ENCODE results near the gene CPN1.

Gene CPN1

GRCh38 chr10:100075426-100076220 is 6.0 kb downstream of the CPN1 start:
- no peak for DNase-seq

- DNase-seq: no peak
These were observed 9.2 kb downstream of the CPN1 start for GRCh38 chr10:100072514-100072913.

- no peak for DNase-seq
These were observed 10.1 kb downstream of the CPN1 start for GRCh38 chr10:100071529-100071928.

- no peak for DNase-seq
These were observed 14.2 kb downstream of the CPN1 start for GRCh38 chr10:100067466-100067865.

- no peak for DNase-seq
These were observed 16.5 kb downstream of the CPN1 start for GRCh38 chr10:100065084-100065660.

GRCh38 chr10:100061401-100061800 is 20.3 kb downstream of the CPN1 start:
- DNase-seq: no peak

GRCh38 chr10:100057948-100058347 is 23.7 kb downstream of the CPN1 start:
- DNase-seq: no peak

- DNase-seq: no peak
These were observed 27.8 kb downstream of the CPN1 start for GRCh38 chr10:100053686-100054460.

GRCh38 chr10:100046021-100046486 is 35.6 kb downstream of the CPN1 start:
- DNase-seq: no peak

- DNase-seq: no peak
These were observed 36.1 kb downstream of the CPN1 start for GRCh38 chr10:100045592-100045991.

- DNase-seq: no peak
These were observed 37.9 kb downstream of the CPN1 start for GRCh38 chr10:100043796-100044195.

GRCh38 chr10:100043344-100043743 is 38.3 kb downstream of the CPN1 start:
- DNase-seq: no peak

GRCh38 chr10:100041306-100042002 is 40.2 kb downstream of the CPN1 start:
- DNase-seq: no peak

- no peak for DNase-seq
These were observed 43.1 kb downstream of the CPN1 start for GRCh38 chr10:100038561-100039071.

GRCh38 chr10:100037758-100038315 is 43.8 kb downstream of the CPN1 start:
- DNase-seq: no peak

GRCh38 chr10:100036850-100037249 is 44.8 kb downstream of the CPN1 start:
- DNase-seq: no peak

- no peak for DNase-seq
These were observed 47.8 kb downstream of the CPN1 start for GRCh38 chr10:100033766-100034418.

GRCh38 chr10:100027416-100027815 is 54.3 kb downstream of the CPN1 start:
- no peak for DNase-seq

GRCh38 chr10:100025576-100025975 is 56.1 kb downstream of the CPN1 start:
- DNase-seq: no peak

GRCh38 chr10:100024748-100025147 is 56.9 kb downstream of the CPN1 start:
- DNase-seq: no peak

- no peak for DNase-seq
These were observed 59.3 kb downstream of the CPN1 start for GRCh38 chr10:100022403-100022802.

GRCh38 chr10:100021322-100021721 is 60.3 kb downstream of the CPN1 start:
- no peak for DNase-seq

Measured in cortex of kidney (tissue), 1 donor.